ENCODE results near the gene SLC22A23.

DNA sequence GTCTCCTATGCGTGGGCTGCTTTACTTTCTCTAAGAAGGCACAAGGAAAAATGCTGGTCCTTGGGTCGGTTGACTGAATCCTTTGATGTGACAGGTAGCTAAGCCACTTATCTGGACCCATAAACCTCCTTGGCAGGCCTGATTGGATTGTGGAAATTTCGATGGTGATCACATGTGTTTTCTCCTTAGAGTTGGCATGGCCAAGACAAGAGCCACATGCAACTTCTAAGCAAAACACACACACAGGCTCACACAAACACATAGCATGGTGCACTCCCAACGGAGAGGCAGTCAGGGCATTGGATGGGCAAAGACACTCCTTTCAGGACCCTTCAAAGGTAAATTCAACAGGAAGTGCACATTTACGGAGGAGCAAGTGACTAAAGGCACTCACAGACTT, 102.9 kb downstream of the SLC22A23 start:
- no peak for TF ChIP-seq EZH2 (IDR thresholded peaks at IDR 0.05; ENCODE audit: insufficient read depth, low read length)
- TF ChIP-seq, protein P1, sequence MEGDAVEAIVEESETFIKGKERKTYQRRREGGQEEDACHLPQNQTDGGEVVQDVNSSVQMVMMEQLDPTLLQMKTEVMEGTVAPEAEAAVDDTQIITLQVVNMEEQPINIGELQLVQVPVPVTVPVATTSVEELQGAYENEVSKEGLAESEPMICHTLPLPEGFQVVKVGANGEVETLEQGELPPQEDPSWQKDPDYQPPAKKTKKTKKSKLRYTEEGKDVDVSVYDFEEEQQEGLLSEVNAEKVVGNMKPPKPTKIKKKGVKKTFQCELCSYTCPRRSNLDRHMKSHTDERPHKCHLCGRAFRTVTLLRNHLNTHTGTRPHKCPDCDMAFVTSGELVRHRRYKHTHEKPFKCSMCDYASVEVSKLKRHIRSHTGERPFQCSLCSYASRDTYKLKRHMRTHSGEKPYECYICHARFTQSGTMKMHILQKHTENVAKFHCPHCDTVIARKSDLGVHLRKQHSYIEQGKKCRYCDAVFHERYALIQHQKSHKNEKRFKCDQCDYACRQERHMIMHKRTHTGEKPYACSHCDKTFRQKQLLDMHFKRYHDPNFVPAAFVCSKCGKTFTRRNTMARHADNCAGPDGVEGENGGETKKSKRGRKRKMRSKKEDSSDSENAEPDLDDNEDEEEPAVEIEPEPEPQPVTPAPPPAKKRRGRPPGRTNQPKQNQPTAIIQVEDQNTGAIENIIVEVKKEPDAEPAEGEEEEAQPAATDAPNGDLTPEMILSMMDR (IDR thresholded peaks at IDR 0.05; ENCODE audit: insufficient read depth, low read depth, low read length), result no peak
